B cell (primary cell): ENCODE measurements around the gene ACTR2. TPM values are rescaled to one million over a fixed set of nuclear protein-coding genes. Genes with fewer than 3 reads are reported as not detected.

Experiments
- ATAC-seq: fragments of 200-7000 bp; cut with Tn5 transposase; one replicate; pipeline ENCODE4 v1.10.0; 2021; ENCODE audit warnings: low read depth, mild to moderate bottlenecking, moderate number of reproducible peaks, moderate library complexity
- CTCF ChIA-PET: fragments of 350-600 bp; sonication (Branson Sonifier 250); formaldehyde crosslinking; loops from one replicate; lab custom pipeline; 2021; ENCODE audit warnings: antibody characterized with exemption, inconsistent platforms; lab: Charles Lee
- POLR2A ChIA-PET: fragments of 350-600 bp; sonication (Branson Sonifier 250); formaldehyde crosslinking; loops from one replicate; lab custom pipeline; 2021; ENCODE audit warnings: antibody characterized with exemption; lab: Charles Lee
- DNase-seq: peaks from one replicate; pipeline ENCODE4 v3.0.0; 2013
- H2AFZ ChIP-seq: 2 replicates; pipeline ENCODE4 v1.6.1; 2012; ENCODE audit warnings: mild to moderate bottlenecking, low read depth, low read length; ENCODE audit not compliant: insufficient read depth, poor library complexity, severe bottlenecking
- H3K27ac ChIP-seq, 2 donors: 1 replicate in 1 of 2; 2 replicates in 1 of 2; pipeline ENCODE4 v1.5.1; 2012 to 2013; ENCODE audit warnings: low read length in 2 of 2, mild to moderate bottlenecking in 2 of 2, moderate library complexity in 1 of 2
- H3K27me3 ChIP-seq, 4 experiments: fragments of 200-600 bp in 1 of 4; sonication (generic) in 1 of 4; replicated peaks in 1 of 4; 1 replicate in 2 of 4; 2 replicates in 2 of 4; pipeline versions ENCODE4 v1.6.1 to v1.7.0; 2013 to 2016; ENCODE audit warnings: low read length in 3 of 4, mild to moderate bottlenecking in 2 of 4, mixed read lengths in 1 of 4, moderate library complexity in 1 of 4; ENCODE audit not compliant: insufficient read depth in 4 of 4, control insufficient read depth in 3 of 4; ENCODE audit errors: control extremely low read depth in 1 of 4
- H3K36me3 ChIP-seq, 2 experiments: replicated peaks in 1 of 2; 1 replicate in 1 of 2; 2 replicates in 1 of 2; pipeline versions ENCODE4 v1.6.1 to v1.7.1; 2013; ENCODE audit warnings: low read length in 1 of 2; ENCODE audit not compliant: insufficient read depth in 2 of 2, control insufficient read depth in 1 of 2; ENCODE audit errors: control extremely low read depth in 1 of 2, extremely low read depth in 1 of 2
- H3K4me1 ChIP-seq, 2 donors: fragments of 200-600 bp in 1 of 2; sonication (generic) in 1 of 2; 1 replicate in 1 of 2; 2 replicates in 1 of 2; pipeline versions ENCODE4 v1.5.1 to v1.6.1; 2013 to 2017; ENCODE audit warnings: low read length in 2 of 2; ENCODE audit not compliant: control insufficient read depth in 2 of 2, insufficient read depth in 2 of 2
- H3K4me2 ChIP-seq: replicated peaks from 2 replicates; pipeline ENCODE3; 2012; ENCODE audit warnings: mild to moderate bottlenecking, low read depth, low read length; ENCODE audit not compliant: poor library complexity, severe bottlenecking
- H3K4me3 ChIP-seq, 5 experiments: fragments of 200-600 bp in 1 of 5; sonication (generic) in 1 of 5; 1 replicate in 3 of 5; 2 replicates in 2 of 5; pipeline versions ENCODE4 v1.5.1 to v1.7.0; 2011 to 2016; ENCODE audit warnings: low read length in 4 of 5, mild to moderate bottlenecking in 4 of 5, low read depth in 2 of 5, control low read depth in 1 of 5, moderate library complexity in 1 of 5; ENCODE audit not compliant: insufficient read depth in 1 of 5; ENCODE audit errors: control extremely low read depth in 1 of 5, extremely low read depth in 1 of 5
- H3K79me2 ChIP-seq: fragments of 200-600 bp; sonication (generic); one replicate; pipeline ENCODE4 v1.6.0; 2016; ENCODE audit warnings: low read length; ENCODE audit not compliant: control insufficient read depth, insufficient read depth
- H3K9ac ChIP-seq: fragments of 200-600 bp; sonication (generic); 2 replicates; pipeline ENCODE4 v1.6.1; 2017; ENCODE audit warnings: mild to moderate bottlenecking, low read length, moderate library complexity
- H3K9me3 ChIP-seq, 3 donors: one replicate each; pipeline versions ENCODE4 v1.6.1 to v1.7.1; 2013; ENCODE audit warnings: low read length in 2 of 3; ENCODE audit not compliant: control insufficient read depth in 2 of 3, insufficient read depth in 1 of 3; ENCODE audit errors: control extremely low read depth in 1 of 3
- H4K20me1 ChIP-seq: 2 replicates; pipeline ENCODE4 v1.6.0; 2012; ENCODE audit warnings: mild to moderate bottlenecking, low read length; ENCODE audit not compliant: insufficient read depth, control insufficient read depth, poor library complexity, severe bottlenecking
- H3K27ac Mint-ChIP-seq: one replicate; pipeline ENCODE4 v1.8.0; 2021; ENCODE audit warnings: mixed read lengths
- H3K27me3 Mint-ChIP-seq: one replicate; pipeline ENCODE4 v1.8.0; 2021; ENCODE audit warnings: mixed read lengths
- H3K4me1 Mint-ChIP-seq: one replicate; pipeline ENCODE4 v1.8.0; 2021; ENCODE audit warnings: mixed read lengths
- H3K4me3 Mint-ChIP-seq: one replicate; pipeline ENCODE4 v1.8.0; 2021; ENCODE audit warnings: mixed read lengths
- H3K9me3 Mint-ChIP-seq: one replicate; pipeline ENCODE4 v1.8.0; 2022; ENCODE audit warnings: mixed read lengths; ENCODE audit not compliant: insufficient read depth
- CTCF ChIP-seq: fragments of 200-600 bp; IDR thresholded peaks from one replicate; pipeline ENCODE4 v1.8.0; 2022; ENCODE audit warnings: antibody characterized with exemption, mild to moderate bottlenecking
- EZH2 ChIP-seq: IDR thresholded peaks from 2 replicates; pipeline ENCODE4 v1.6.1; 2012; ENCODE audit warnings: borderline replicate concordance, low read depth, mild to moderate bottlenecking, moderate library complexity, low read length; ENCODE audit not compliant: insufficient read depth, poor library complexity, severe bottlenecking
- WGBS: methylation state at CpG from one replicate; pipeline ENCODE4 v1.1.5; 2013; ENCODE audit warnings: missing lambda C conversion rate; ENCODE audit not compliant: insufficient coverage; 5-methylcytosine and 5-hydroxymethylcytosine counted together
- intact Hi-C: fragments of 100-400 bp; cut with micrococcal nuclease; formaldehyde crosslinking; loops from one replicate; pipeline ENCODE4 v1.10.0; 2022
- polyA plus RNA-seq: library from polyadenylated mRNA; depleted of rRNA; stranded (reverse); fragments of >200 nt; gene quantifications from 2 replicates; pipeline ENCODE4 v1.2.3, GENCODE V29; 2012
- total RNA-seq, 2 donors: library from RNA; stranded (reverse); fragments of 120-200 nt in 1 of 2; gene quantifications; 1 replicate in 1 of 2; 2 replicates in 1 of 2; pipeline versions ENCODE4 v1.2.3 to v1.2.4, GENCODE V29; 2013 to 2022

ACTR2 gene
- total and polyA plus RNA-seq, 2 donors (not counting 1 experiment from before 2014, with no cell fraction given) = 41.8 to 284 TPM

GRCh38 chr2:65263986-65264385, 36.4 kb downstream of the ACTR2 start:
- ChIA-PET CTCF (interaction anchor here (0.6 to 3.2 kb wide), 5 partner anchors 12 to 310 kb away, joined by 3 to 8 read pairs (median 3); no protein-coding TSS in a partner anchor), POLR2A (no interaction called here)
- H3K36me3 ChIP-seq = peaks cover 22 to 82% of the 10 kb centered on the region in 2 experiments
- H3K27ac ChIP-seq = no peak overlapping the region
- H3K27me3 ChIP-seq = no peaks in the 10 kb centered on the region
- no peak overlapping the region for H3K4me3 Mint-ChIP-seq
- no peaks in the 10 kb centered on the region for H3K9me3 ChIP-seq
- no peak overlapping the region for H3K4me2 ChIP-seq
- no peak overlapping the region for H2AFZ ChIP-seq
- DNase-seq (no peak), ATAC-seq (no peak)
- no peaks in the 10 kb centered on the region for H3K4me1 Mint-ChIP-seq
- no peak overlapping the region for H3K9ac ChIP-seq
- peaks cover 77% of the 10 kb centered on the region for H4K20me1 ChIP-seq
- no peak for TF ChIP-seq EZH2
- TF ChIP-seq CTCF = no peak
- peaks cover 11% of the 10 kb centered on the region for H3K79me2 ChIP-seq
- no peaks in the 10 kb centered on the region for H3K4me1 ChIP-seq
- no peaks in the 10 kb centered on the region for H3K27me3 Mint-ChIP-seq
- intact Hi-C loops = no loop called here
- H3K4me3 ChIP-seq = no peak overlapping the region
- no peaks in the 10 kb centered on the region for H3K9me3 Mint-ChIP-seq
- WGBS = 93% methylated on average over 5 of the region's 7 CpGs
- H3K27ac Mint-ChIP-seq = no peak overlapping the region

GRCh38 chr2:65264821-65265670, 37.4 kb downstream of the ACTR2 start:
- Histone ChIP-seq H3K9me3 (no peaks in the 10 kb centered on the region), H3K4me2 (no peak overlapping the region), H3K27me3 (no peaks in the 10 kb centered on the region), H3K4me3 (no peak overlapping the region), H3K9ac (no peak overlapping the region), H3K27ac (no peak overlapping the region), H2AFZ (no peak overlapping the region), H3K4me1 (no peaks in the 10 kb centered on the region), H3K36me3 (peaks cover 22 to 77% of the 10 kb centered on the region in 2 experiments), H4K20me1 (peaks cover 71% of the 10 kb centered on the region), H3K79me2 (peaks cover 11% of the 10 kb centered on the region)
- WGBS = no CpG with 5 or more reads among the region's 8 CpGs
- intact Hi-C loops = loop anchor here (1.0 to 5.0 kb wide), 3 partner anchors 167 to 308 kb away; partner anchors contain the start of gene SPRED2
- H3K4me3 Mint-ChIP-seq = no peak overlapping the region
- H3K27me3 Mint-ChIP-seq = no peaks in the 10 kb centered on the region
- no peaks in the 10 kb centered on the region for H3K9me3 Mint-ChIP-seq
- ATAC-seq (no peak), DNase-seq (peak; percentile 62)
- TF ChIP-seq EZH2 (no peak), CTCF (peak; percentile 82)
- ChIA-PET CTCF (interaction anchor here (1.4 to 3.8 kb wide), 6 partner anchors 11 to 309 kb away, joined by 3 to 17 read pairs (median 7); no protein-coding TSS in a partner anchor), POLR2A (no interaction called here)
- H3K4me1 Mint-ChIP-seq = peaks cover 2% of the 10 kb centered on the region
- no peak overlapping the region for H3K27ac Mint-ChIP-seq
